Tibial artery (tissue), 4 donors: ENCODE measurements around the gene SAXO1.

Source experiments
- DNase-seq, 2 donors: peaks; one replicate each; pipeline ENCODE4 v3.0.0-alpha.2; 2019
- H3K27ac ChIP-seq, 2 donors: fragments of 200-600 bp; sonication (generic) in 1 of 2; 1 replicate in 1 of 2; 2 replicates in 1 of 2; pipeline ENCODE4 v1.5.1; 2018 to 2019; ENCODE audit warnings: mild to moderate bottlenecking in 1 of 2
- H3K27me3 ChIP-seq, 2 donors: fragments of 200-600 bp; sonication (generic) in 1 of 2; one replicate each; pipeline versions ENCODE4 v1.5.1 to v1.6.0; 2016 to 2019
- H3K36me3 ChIP-seq, 3 donors: fragments of 200-600 bp; sonication (generic) in 2 of 3; one replicate each; pipeline ENCODE4 v1.5.1; 2016 to 2019; ENCODE audit warnings: mild to moderate bottlenecking in 2 of 3
- H3K4me1 ChIP-seq, 4 donors: fragments of 200-600 bp; sonication (generic) in 2 of 4; 1 replicate in 3 of 4; 2 replicates in 1 of 4; pipeline ENCODE4 v1.5.1; 2016 to 2019
- H3K4me3 ChIP-seq, 2 donors: fragments of 200-600 bp; sonication (generic) in 1 of 2; 1 replicate in 1 of 2; 2 replicates in 1 of 2; pipeline ENCODE4 v1.5.1; 2018 to 2019; ENCODE audit warnings: mild to moderate bottlenecking in 2 of 2
- H3K9me3 ChIP-seq, 3 donors: fragments of 200-600 bp; sonication (generic) in 1 of 3; one replicate each; pipeline ENCODE4 v1.5.1; 2016 to 2019
- intact Hi-C: fragments of 100-400 bp; cut with DNase I; formaldehyde crosslinking; loops from one replicate; pipeline ENCODE4 v1.15.0; 2023; ENCODE audit warnings: low total_unique reads
- TF ChIP-seq, protein P1 (sequence below), 2 experiments: fragments of 200-600 bp in 1 of 2; fragments of 450-650 bp in 1 of 2; IDR thresholded peaks; one replicate each; pipeline ENCODE4 v1.5.1; 2017 to 2019; ENCODE audit warnings: antibody characterized with exemption in 2 of 2, mild to moderate bottlenecking in 1 of 2, moderate library complexity in 1 of 2

SAXO1 gene

GRCh38 chr9:18920141-18921084 lies 112.6 kb downstream of the SAXO1 start:
- H3K9me3 ChIP-seq: no peaks in the 10 kb centered on the region
- peaks cover 0 to 35% (median 13%) of the 10 kb centered on the region in 4 donors for H3K4me1 ChIP-seq
- no peaks in the 10 kb centered on the region for H3K27me3 ChIP-seq
- intact Hi-C loops: no loop called here
- TF ChIP-seq, protein P1, sequence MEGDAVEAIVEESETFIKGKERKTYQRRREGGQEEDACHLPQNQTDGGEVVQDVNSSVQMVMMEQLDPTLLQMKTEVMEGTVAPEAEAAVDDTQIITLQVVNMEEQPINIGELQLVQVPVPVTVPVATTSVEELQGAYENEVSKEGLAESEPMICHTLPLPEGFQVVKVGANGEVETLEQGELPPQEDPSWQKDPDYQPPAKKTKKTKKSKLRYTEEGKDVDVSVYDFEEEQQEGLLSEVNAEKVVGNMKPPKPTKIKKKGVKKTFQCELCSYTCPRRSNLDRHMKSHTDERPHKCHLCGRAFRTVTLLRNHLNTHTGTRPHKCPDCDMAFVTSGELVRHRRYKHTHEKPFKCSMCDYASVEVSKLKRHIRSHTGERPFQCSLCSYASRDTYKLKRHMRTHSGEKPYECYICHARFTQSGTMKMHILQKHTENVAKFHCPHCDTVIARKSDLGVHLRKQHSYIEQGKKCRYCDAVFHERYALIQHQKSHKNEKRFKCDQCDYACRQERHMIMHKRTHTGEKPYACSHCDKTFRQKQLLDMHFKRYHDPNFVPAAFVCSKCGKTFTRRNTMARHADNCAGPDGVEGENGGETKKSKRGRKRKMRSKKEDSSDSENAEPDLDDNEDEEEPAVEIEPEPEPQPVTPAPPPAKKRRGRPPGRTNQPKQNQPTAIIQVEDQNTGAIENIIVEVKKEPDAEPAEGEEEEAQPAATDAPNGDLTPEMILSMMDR (IDR thresholded peaks at IDR 0.05): no peak
- DNase-seq: no peak
- no peaks in the 10 kb centered on the region for H3K36me3 ChIP-seq
- no peak overlapping the region for H3K27ac ChIP-seq
- H3K4me3 ChIP-seq: no peak overlapping the region

- intact Hi-C loops: no loop called here
- H3K9me3 ChIP-seq: no peaks in the 10 kb centered on the region
- H3K27me3 ChIP-seq: no peaks in the 10 kb centered on the region
- DNase-seq: no peak
- TF ChIP-seq, protein P1 (IDR thresholded peaks at IDR 0.05): no peak
- H3K36me3 ChIP-seq: no peaks in the 10 kb centered on the region
- H3K27ac ChIP-seq: no peak overlapping the region
- H3K4me3 ChIP-seq: no peak overlapping the region
- no peaks in the 10 kb centered on the region for H3K4me1 ChIP-seq
Observed at GRCh38 chr9:18911714-18912342, 121.2 kb downstream of the SAXO1 start.

DNA sequence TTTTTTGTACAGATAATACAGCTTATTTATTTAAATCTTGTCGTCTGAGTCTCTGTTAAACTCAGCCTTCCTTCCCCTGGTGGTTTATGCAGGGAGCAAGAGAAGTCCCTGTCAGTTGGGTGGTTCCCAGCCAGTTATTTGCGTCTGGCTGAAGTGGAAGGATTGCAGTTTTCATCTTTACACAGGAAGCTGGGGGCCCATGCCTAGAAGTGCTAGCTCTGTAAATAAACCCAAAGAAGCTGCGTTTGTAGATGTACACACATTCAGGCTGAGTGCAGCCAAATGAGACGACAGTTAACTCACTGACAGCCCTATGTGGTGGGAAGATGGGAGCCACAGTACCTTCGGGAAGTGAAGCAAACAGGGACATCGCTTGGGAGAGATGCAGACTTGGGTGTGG lies 122.1 kb downstream of the SAXO1 start:
- Histone ChIP-seq H3K4me1 (no peaks in the 10 kb centered on the region), H3K4me3 (no peak overlapping the region), H3K36me3 (no peaks in the 10 kb centered on the region), H3K27me3 (no peaks in the 10 kb centered on the region), H3K27ac (no peak overlapping the region), H3K9me3 (no peaks in the 10 kb centered on the region)
- no peak for DNase-seq
- intact Hi-C loops: no loop called here
- TF ChIP-seq, protein P1 (IDR thresholded peaks at IDR 0.05): no peak

- no peak overlapping the region for H3K27ac ChIP-seq
- TF ChIP-seq, protein P1 (IDR thresholded peaks at IDR 0.05): no peak
- intact Hi-C loops: no loop called here
Observed at GRCh38 chr9:18910435-18910834, 122.6 kb downstream of the SAXO1 start.

DNA sequence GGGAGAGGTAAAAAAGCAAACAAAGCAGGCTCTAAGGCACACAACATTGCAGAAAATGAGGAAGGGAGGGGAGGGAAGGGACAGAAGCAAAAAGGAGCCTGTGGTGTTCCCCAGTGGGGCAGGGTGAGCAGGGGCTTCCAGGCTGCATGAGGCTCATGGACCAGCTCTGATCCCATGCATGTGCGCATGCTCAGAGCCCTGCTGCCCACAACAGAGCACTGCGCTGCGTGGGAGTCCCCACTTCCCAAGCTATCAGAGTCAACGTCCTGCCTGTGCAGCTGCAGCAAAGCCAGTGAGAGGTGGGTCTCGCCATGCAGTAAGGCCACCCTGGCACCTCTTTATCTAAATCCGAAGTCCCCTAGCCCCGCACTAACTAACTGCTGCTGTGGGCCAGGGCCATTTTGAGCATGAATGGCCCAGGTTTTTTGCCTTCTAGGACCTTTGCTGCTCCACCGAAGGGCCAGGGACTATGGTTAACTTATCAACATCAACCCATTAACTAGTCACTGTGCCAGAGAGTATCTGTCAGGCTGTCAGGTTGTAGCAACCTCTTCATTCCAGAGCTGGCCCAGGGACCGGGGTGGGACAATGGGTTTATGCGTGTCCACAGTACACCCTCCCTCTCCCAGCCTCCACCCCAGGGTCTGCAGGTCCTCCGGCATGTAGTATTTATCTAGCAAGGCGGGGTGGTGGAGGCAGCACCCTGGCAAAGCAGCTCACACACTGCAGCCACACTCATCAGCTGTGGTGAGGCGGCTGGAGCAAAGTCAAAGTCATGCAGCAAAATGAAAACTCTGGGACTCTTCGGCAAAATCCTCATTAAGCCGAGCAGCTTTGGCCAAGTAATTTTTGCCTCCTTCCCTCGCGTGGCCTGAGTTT lies 123.6 kb downstream of the SAXO1 start:
- Histone ChIP-seq H3K4me3 (no peak overlapping the region), H3K27me3 (no peaks in the 10 kb centered on the region), H3K27ac (no peak overlapping the region), H3K9me3 (no peaks in the 10 kb centered on the region), H3K36me3 (no peaks in the 10 kb centered on the region), H3K4me1 (no peaks in the 10 kb centered on the region)
- no peak for DNase-seq
- TF ChIP-seq, protein P1 (IDR thresholded peaks at IDR 0.05): no peak
- intact Hi-C loops: no loop called here

More at GRCh38 chr9:18910435-18910834, 122.6 kb downstream of the SAXO1 start:
- Histone ChIP-seq H3K9me3 (no peaks in the 10 kb centered on the region), H3K4me3 (no peak overlapping the region), H3K27me3 (no peaks in the 10 kb centered on the region), H3K4me1 (no peaks in the 10 kb centered on the region), H3K36me3 (no peaks in the 10 kb centered on the region)
- DNase-seq: no peak
